ENCODE measurements around the gene CLCA1.

DNA sequence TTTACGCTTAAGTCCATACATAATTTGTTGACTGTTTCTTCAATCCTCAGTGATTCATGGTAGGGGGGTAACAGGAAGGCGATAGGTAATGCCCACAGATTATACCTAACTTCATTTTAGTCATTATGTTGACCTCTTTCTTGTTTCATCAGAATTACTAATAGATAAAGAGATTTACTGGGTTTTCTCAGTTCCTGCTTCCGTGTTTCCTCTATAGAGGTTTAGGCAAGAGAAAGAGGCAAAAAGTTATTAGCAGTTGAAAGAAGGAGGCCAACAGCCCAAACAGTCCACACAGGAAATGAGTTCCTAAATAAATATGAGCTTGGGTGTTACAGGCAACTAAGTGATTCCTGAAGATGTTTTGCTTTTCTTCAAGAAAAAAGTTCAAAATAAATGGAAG lies 17.9 kb upstream of the CLCA1 start:
- TF ChIP-seq, protein P1, sequence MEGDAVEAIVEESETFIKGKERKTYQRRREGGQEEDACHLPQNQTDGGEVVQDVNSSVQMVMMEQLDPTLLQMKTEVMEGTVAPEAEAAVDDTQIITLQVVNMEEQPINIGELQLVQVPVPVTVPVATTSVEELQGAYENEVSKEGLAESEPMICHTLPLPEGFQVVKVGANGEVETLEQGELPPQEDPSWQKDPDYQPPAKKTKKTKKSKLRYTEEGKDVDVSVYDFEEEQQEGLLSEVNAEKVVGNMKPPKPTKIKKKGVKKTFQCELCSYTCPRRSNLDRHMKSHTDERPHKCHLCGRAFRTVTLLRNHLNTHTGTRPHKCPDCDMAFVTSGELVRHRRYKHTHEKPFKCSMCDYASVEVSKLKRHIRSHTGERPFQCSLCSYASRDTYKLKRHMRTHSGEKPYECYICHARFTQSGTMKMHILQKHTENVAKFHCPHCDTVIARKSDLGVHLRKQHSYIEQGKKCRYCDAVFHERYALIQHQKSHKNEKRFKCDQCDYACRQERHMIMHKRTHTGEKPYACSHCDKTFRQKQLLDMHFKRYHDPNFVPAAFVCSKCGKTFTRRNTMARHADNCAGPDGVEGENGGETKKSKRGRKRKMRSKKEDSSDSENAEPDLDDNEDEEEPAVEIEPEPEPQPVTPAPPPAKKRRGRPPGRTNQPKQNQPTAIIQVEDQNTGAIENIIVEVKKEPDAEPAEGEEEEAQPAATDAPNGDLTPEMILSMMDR (IDR thresholded peaks at IDR 0.05), result no peak
- no peak for TF ChIP-seq EZH2phosphoT487 (IDR thresholded peaks at IDR 0.05)
- TF ChIP-seq EZH2 (IDR thresholded peaks at IDR 0.05), result no peak
